ENCODE data around the gene UBE2G2.
A peak's percentile ranks its signal among the peaks of the same experiment; 100 is the strongest.
"Not testable (repeated sequence)": the region's sequence is repeated elsewhere in the genome, so short reads cannot be mapped to it uniquely, and the experiment has no call there.

The UBE2G2 gene

GRCh38 chr21:44836349-44836665, 34.7 kb upstream of the UBE2G2 start:
- DNase-seq, result no peak

GRCh38 chr21:44835647-44835973, 34.0 kb upstream of the UBE2G2 start:
- no peak for DNase-seq

DNA sequence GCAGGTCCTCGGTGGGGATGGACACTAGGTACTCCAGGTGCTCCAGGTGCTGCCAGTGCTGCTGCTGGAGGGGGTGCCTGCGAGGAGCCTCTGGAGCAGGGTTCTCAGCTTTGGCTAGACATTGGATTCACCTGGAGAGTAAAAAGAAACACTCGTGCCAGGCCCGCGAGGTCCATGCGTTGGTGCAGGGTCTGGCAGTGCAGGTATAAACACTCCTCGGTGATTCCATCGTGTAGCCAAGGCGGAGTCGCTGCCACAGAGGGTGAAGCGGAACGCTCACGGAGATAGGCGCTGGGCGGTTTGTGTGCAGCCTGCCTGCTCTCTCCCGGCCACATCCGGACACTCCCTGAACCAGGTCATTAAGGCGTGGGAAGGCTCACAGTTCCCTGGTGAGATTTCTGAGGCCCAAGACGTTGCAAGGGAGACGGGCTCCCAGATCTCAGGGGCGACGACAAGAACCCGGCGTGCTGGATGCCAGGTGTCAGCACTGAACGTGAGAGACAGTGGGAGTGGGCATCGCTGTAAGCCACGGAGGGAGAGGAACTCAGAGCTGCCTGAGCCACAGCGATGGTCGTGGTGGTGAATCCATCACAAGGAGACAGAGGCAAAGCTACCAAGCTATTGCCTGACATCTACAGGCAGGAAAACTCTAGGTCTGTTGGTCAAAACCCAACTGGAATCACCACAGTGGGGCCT, 33.5 kb upstream of the UBE2G2 start:
- DNase-seq, result no peak

DNA sequence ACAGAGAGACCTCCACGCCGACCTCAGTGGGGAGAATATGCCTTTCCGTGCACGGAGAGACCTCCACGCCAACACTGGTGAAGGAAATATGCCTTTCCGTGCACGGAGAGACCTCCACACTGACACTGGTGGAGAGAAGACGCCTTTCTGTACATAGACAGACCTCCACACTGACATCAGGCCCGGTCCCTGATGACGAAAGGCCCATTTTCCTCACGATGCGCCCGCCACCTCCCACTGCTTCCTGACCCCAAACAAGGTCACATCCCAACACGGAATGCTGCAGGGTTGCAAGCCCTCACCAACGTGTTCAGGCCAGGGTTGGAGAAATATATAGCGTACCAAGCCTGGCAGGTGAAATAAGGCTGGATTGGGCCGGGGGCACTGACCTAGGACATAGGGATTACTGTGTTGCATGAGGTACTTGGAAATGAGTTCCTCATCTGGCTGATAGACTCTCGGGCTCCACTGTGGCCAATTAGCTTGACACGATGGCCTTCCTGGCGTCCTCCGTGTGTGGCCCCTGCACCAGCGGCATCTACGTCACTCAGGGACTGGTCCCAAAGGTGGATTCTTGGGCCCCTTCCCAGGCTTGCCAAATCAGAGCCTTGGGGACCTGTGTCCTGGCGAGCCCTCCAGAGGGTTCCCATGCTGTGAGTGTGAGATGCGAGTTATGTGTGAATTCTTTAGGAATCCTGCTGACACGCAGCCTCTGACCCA, 32.8 kb upstream of the UBE2G2 start:
- no peak for DNase-seq

GRCh38 chr21:44833663-44834062, 32.0 kb upstream of the UBE2G2 start:
- no peak for DNase-seq

- not testable (repeated sequence) for DNase-seq
These were observed 31.1 kb upstream of the UBE2G2 start for GRCh38 chr21:44832516-44833255.

DNA sequence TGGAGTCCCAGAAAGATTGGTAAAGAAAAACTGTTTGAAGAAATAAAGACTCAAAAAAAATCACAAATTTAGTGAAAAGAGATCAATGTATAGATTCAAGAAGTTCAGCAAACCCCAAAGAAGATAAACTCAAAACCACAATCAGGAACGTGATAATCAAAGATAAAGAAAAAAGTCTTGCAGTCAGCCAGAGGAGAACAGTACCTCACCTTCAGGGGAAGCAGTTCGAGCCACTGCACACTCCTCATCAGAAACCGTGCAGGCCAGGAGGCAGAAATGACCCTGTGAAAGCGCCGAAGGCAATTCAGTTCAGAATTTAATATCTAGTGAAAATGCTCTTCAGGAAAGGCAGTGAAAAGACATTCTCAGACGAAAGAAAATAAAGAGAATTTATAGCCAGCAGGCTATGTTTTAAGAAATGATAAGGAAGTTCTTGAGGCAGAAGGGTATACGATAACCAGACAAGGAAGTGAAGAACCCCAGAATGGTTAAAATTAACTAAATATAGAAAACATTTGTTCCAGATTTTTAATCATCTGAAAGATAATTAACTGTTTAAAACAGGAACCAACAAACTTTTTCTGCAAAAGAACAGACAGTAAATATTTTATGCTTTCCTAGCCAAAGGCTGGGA, 29.7 kb upstream of the UBE2G2 start:
- no peak for DNase-seq

GRCh38 chr21:44829507-44830092, 28.0 kb upstream of the UBE2G2 start:
- no peak for DNase-seq

- no peak for DNase-seq
These were observed 26.9 kb upstream of the UBE2G2 start for GRCh38 chr21:44828362-44829056.

DNA sequence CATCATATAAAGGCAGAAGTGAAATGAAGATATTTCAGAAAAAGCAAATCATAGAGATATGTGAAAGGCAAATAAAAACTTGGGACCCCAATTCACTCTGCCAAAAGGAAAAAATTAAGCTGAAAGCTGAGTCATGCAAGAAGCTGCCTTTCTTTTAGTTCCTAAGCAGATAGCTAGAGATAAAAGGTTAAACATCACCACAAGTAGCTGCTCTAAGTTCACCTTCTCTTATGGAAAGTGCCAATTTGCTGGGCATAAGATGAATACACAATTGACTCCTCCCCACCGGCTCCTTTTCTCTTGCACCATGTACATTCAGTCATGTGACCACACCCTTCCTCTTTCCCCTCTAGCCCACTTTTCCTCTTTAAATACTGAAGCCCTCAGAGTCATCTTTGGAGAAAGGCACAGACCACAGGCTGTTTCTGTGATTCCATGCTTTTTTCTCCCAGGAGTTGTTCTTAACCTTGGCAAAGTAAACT, 21.6 kb upstream of the UBE2G2 start:
- no peak for DNase-seq

GRCh38 chr21:44822484-44823178, 21.0 kb upstream of the UBE2G2 start:
- no peak for DNase-seq

- DNase-seq, result no peak
These were observed 19.2 kb upstream of the UBE2G2 start for GRCh38 chr21:44820851-44821250.

DNA sequence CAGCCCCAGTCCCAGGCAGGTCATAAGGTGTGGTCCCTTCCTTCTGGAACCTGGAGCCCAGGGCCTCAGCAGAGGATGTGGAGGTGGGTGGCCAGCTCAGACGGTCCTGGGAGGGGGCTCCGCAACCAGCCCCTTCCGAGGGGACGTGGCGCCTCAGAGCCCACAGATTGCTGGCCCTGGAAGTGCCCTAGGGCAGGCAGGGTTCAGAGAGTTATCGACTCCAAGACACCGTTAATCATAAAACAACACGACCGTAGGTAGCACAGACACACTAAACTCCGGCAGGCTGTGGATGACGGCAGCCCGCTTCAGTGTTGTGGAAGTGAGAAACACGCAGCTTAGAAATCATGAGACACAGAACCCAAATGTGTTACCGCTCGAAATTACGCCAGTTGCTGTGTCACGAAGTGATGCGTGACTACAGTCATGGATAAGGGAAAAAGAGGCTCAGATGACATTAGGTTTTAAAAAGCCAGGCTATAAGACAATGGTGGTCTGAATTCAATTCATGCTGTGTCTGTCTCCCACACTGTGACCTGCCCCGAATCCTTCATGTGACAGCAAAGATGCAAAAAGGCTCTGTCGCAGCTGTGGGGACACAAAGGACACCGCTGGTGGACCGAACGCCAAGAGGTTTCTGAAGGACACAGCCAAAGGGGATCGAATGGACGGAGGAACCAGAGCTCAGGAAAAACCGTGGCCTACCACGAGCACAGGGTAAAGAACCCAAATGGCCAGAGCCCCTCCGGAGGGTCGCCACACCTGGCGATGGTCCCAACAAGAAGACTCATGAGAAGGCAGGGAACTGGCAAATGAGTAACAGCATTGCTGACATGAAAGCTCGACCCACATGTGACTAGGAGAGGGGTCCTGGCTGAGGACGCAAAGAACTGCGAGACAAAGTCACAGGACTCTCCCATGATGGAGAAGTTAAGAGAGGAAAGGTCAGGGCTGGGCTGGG, 17.9 kb upstream of the UBE2G2 start:
- DNase-seq, result no peak

DNA sequence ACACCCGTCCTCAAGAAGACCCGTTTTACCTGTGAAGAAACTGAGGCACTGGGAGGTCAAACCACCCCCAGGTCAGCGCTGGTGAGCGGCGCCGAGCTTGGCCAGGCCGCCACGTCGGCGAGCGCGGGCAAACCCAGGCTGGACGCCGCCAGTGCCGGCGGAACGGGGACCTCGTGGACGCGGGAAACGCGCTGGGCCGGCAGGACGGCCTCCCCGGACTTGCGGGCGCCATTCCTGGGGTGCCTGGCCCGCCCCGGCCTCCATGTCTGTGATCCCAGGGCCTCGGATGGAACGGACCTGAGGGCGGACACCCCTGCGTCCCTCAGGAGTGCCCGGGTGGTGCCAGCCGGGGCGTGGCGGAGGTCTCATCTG, 17.0 kb upstream of the UBE2G2 start:
- DNase-seq, result no peak

GRCh38 chr21:44817914-44818639, 16.5 kb upstream of the UBE2G2 start, which contains the start of gene SUMO3:
Gene SUMO3, minus strand, starts transcription at chr21:44818062. Its CDS starts 94 bp downstream, at chr21:44817968.
- DNase-seq, result peak; percentile 78

- DNase-seq, result peak; percentile 91
These were observed 15.9 kb upstream of the UBE2G2 start for GRCh38 chr21:44817506-44817880.

DNA sequence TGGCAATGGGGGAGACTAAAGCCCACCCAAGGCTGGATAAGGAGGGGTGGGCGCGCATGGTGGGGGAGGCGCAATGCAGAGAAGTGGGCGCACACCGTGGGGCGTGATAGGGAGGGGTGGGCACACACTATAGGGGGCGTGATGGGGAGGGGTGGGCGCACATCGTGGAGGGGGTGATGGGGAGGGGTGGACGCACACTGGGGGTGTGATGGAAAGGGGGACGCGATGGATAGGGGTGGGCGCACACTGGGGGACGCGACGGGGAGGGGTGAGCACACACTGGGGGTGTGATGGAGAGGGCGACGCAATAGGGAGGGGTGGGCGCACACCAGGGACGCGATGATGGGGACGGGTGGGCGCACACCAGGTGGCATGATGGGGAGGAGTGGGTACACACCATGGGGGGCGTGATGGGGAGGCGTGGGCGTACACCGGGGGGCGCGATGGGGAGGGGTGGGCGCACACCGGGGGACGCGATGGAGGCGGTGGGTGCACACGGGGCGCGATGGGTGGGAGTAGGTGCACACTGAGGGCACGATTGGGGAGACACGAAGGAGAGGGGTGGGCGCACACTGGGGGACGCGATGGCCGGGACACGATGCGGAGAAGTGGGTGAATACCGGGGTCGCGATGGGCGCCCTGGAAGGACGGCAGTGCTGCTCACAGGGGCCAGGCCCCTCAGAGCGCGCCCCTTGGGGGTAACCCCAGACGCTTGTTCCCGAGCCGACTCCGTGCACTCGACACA, 15.3 kb upstream of the UBE2G2 start:
- no peak for DNase-seq

GRCh38 chr21:44815852-44816628, 14.4 kb upstream of the UBE2G2 start:
- no peak for DNase-seq

All from effector CD8-positive, alpha-beta T cell (primary cell).